H9 (cell line): Measurements from ENCODE around the gene ZNF445. TPM values are rescaled to one million over a fixed set of nuclear protein-coding genes. Genes with fewer than 3 reads are reported as not detected.

Experiments
- DNase-seq: peaks from one replicate; pipeline ENCODE4 v3.0.0-alpha.2; 2017
- H2AFZ ChIP-seq: one replicate; pipeline ENCODE4 v1.6.1; 2013; ENCODE audit warnings: mild to moderate bottlenecking, low read length, control low read depth, moderate library complexity
- H2AK5ac ChIP-seq: 2 replicates; pipeline ENCODE4 v1.6.1; 2013; ENCODE audit warnings: low read length, control low read depth, mixed read lengths; ENCODE audit not compliant: insufficient read length
- H2BK120ac ChIP-seq: one replicate; pipeline ENCODE4 v1.6.1; 2013; ENCODE audit warnings: low read depth, mild to moderate bottlenecking, low read length, control low read depth, inconsistent platforms; ENCODE audit not compliant: poor library complexity, severe bottlenecking
- H2BK12ac ChIP-seq: 2 replicates; pipeline ENCODE4 v1.6.1; 2013; ENCODE audit warnings: low read length, control low read depth, mixed read lengths, low read depth; ENCODE audit not compliant: insufficient read length
- H2BK15ac ChIP-seq: 2 replicates; pipeline ENCODE4 v1.6.1; 2013; ENCODE audit warnings: low read depth, low read length, control low read depth
- H2BK20ac ChIP-seq: one replicate; pipeline ENCODE4 v1.6.1; 2013; ENCODE audit warnings: low read depth, mild to moderate bottlenecking, low read length, control low read depth, inconsistent platforms; ENCODE audit not compliant: poor library complexity, severe bottlenecking
- H2BK5ac ChIP-seq: 2 replicates; pipeline ENCODE4 v1.6.1; 2013; ENCODE audit warnings: low read length, control low read depth, mixed read lengths; ENCODE audit not compliant: insufficient read length
- H3K14ac ChIP-seq: 2 replicates; pipeline ENCODE4 v1.6.1; 2013; ENCODE audit warnings: low read length, control low read depth; ENCODE audit not compliant: insufficient read depth
- H3K18ac ChIP-seq: 2 replicates; pipeline ENCODE4 v1.6.1; 2013; ENCODE audit warnings: low read depth, mild to moderate bottlenecking, mixed read lengths, low read length, control low read depth; ENCODE audit not compliant: insufficient read length
- H3K23ac ChIP-seq: 2 replicates; pipeline ENCODE4 v1.6.1; 2013; ENCODE audit warnings: low read length, control low read depth, mixed read lengths, low read depth; ENCODE audit not compliant: insufficient read length
- H3K23me2 ChIP-seq: 2 replicates; pipeline ENCODE4 v1.6.1; 2013; ENCODE audit warnings: low read depth, mild to moderate bottlenecking, mixed read lengths, low read length, control low read depth; ENCODE audit not compliant: insufficient read length, poor library complexity, severe bottlenecking
- H3K27ac ChIP-seq: 2 replicates; pipeline ENCODE4 v1.5.1; 2013; ENCODE audit warnings: low read length, control low read depth, mixed read lengths, low read depth; ENCODE audit not compliant: insufficient read length
- H3K27me3 ChIP-seq: 2 replicates; pipeline ENCODE4 v1.6.1; 2013; ENCODE audit warnings: low read length, control low read depth, inconsistent platforms; ENCODE audit not compliant: insufficient read depth
- H3K4ac ChIP-seq: 2 replicates; pipeline ENCODE4 v1.6.1; 2013; ENCODE audit warnings: low read depth, mild to moderate bottlenecking, control low read depth, inconsistent platforms, low read length, moderate library complexity
- H3K4me1 ChIP-seq: 2 replicates; pipeline ENCODE4 v1.6.1; 2013; ENCODE audit warnings: low read length, control low read depth, inconsistent platforms; ENCODE audit not compliant: insufficient read depth
- H3K4me2 ChIP-seq: 2 replicates; pipeline ENCODE4 v1.6.1; 2013; ENCODE audit warnings: low read length, control low read depth, mixed read lengths; ENCODE audit not compliant: insufficient read length, insufficient read depth
- H3K56ac ChIP-seq: 2 replicates; pipeline ENCODE4 v1.6.1; 2013; ENCODE audit warnings: low read depth, mild to moderate bottlenecking, mixed read lengths, low read length, control low read depth; ENCODE audit not compliant: insufficient read length
- H3K79me1 ChIP-seq: 2 replicates; pipeline ENCODE4 v1.6.1; 2013; ENCODE audit warnings: low read depth, mild to moderate bottlenecking, moderate library complexity, low read length, control low read depth, inconsistent platforms; ENCODE audit not compliant: insufficient read depth, poor library complexity, severe bottlenecking
- H3K79me2 ChIP-seq: 2 replicates; pipeline ENCODE4 v1.6.1; 2013; ENCODE audit warnings: low read length, control low read depth, inconsistent platforms; ENCODE audit not compliant: insufficient read depth
- H3K9ac ChIP-seq: 2 replicates; pipeline ENCODE4 v1.6.1; 2013; ENCODE audit warnings: low read length, control low read depth, mixed read lengths; ENCODE audit not compliant: insufficient read length; ENCODE audit errors: extremely low read depth
- H3K9me3 ChIP-seq: one replicate; pipeline ENCODE4 v1.6.1; 2013; ENCODE audit warnings: low read depth, low read length, inconsistent platforms; ENCODE audit not compliant: control insufficient read depth
- H3T11ph ChIP-seq: one replicate; pipeline ENCODE4 v1.6.1; 2013; ENCODE audit warnings: mild to moderate bottlenecking, low read length, control low read depth, inconsistent platforms
- H4K20me1 ChIP-seq: one replicate; pipeline ENCODE4 v1.6.1; 2013; ENCODE audit not compliant: control insufficient read depth, insufficient read length, insufficient read depth
- H4K5ac ChIP-seq: 2 replicates; pipeline ENCODE4 v1.6.1; 2013; ENCODE audit warnings: low read depth, mild to moderate bottlenecking, mixed read lengths, low read length, control low read depth; ENCODE audit not compliant: insufficient read length
- H4K8ac ChIP-seq: replicated peaks from 2 replicates; pipeline ENCODE4 v1.6.1; 2013; ENCODE audit warnings: low read length, control low read depth, mixed read lengths, low read depth; ENCODE audit not compliant: insufficient read length
- H4K91ac ChIP-seq: 2 replicates; pipeline ENCODE4 v1.6.1; 2013; ENCODE audit warnings: low read depth, mild to moderate bottlenecking, moderate library complexity, mixed read lengths, low read length, control low read depth; ENCODE audit not compliant: insufficient read length
- H3K27ac Mint-ChIP-seq, 3 experiments: 2 replicates in 2 of 3; 3 replicates in 1 of 3; pipeline ENCODE4 v1.8.0; 2020 to 2021; ENCODE audit warnings: mixed read lengths in 3 of 3, mild to moderate bottlenecking in 1 of 3, moderate library complexity in 1 of 3
- H3K27me3 Mint-ChIP-seq: 2 replicates; pipeline ENCODE4 v1.8.0; 2021; ENCODE audit warnings: low read depth, mild to moderate bottlenecking, moderate library complexity, mixed read lengths
- H3K36me3 Mint-ChIP-seq, 3 experiments: 2 replicates in 2 of 3; 3 replicates in 1 of 3; pipeline ENCODE4 v1.8.0; 2020 to 2021; ENCODE audit warnings: low read depth in 3 of 3, mixed read lengths in 3 of 3; ENCODE audit not compliant: insufficient read depth in 1 of 3
- H3K4me1 Mint-ChIP-seq, 2 experiments: 2 replicates each; pipeline ENCODE4 v1.8.0; 2020; ENCODE audit warnings: mixed read lengths in 2 of 2
- H3K4me3 Mint-ChIP-seq, 2 experiments: 2 replicates in 1 of 2; 3 replicates in 1 of 2; pipeline ENCODE4 v1.8.0; 2020 to 2021; ENCODE audit warnings: mild to moderate bottlenecking in 2 of 2, mixed read lengths in 2 of 2, moderate library complexity in 1 of 2
- H3K9me3 Mint-ChIP-seq, 2 experiments: 2 replicates in 1 of 2; 3 replicates in 1 of 2; pipeline ENCODE4 v1.8.0; 2020; ENCODE audit warnings: mild to moderate bottlenecking in 2 of 2, mixed read lengths in 2 of 2, moderate library complexity in 1 of 2
- WGBS: extraction: QIAGEN DNeasy Blood & Tissue Kit; methylation state at CpG from one replicate; pipeline ENCODE4 v1.1.7; 2013; ENCODE audit warnings: missing lambda C conversion rate, low lambda C conversion rate, mixed read lengths; ENCODE audit not compliant: insufficient read length; ENCODE audit errors: extremely low coverage; 5-methylcytosine and 5-hydroxymethylcytosine counted together
- total RNA-seq: library from RNA; stranded (reverse); gene quantifications from 2 replicates; pipeline ENCODE4 v1.2.1, GENCODE V29; 2021
- TF ChIP-seq, protein P1 (sequence below): fragments of 200-600 bp; sonication (generic); conservative IDR thresholded peaks from 3 replicates; pipeline ENCODE4 v1.8.0; 2021; ENCODE audit warnings: antibody characterized with exemption, mild to moderate bottlenecking

ZNF445 gene
- total RNA-seq, 1 experiment from 2014 or later = 26.0 TPM

DNA sequence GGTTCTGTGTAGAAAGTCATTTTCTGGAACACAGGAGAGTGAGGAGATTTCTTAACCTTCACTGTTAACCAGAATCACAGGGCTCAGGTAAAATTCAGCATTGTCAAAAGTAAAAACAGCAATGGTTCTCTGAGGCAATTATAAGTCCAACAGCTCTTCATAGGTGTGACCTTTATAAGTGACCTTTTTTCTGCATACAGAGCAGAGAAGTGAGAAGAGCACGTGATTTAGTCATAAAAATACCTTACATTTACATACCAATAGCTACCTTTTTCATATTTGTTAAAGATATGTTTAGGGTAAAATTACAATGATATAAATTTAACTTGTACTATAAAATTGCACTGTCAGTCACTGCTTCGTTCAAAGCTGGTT is 41.3 kb upstream of the ZNF445 start:
- Histone ChIP-seq H3K9me3 (no peaks in the 10 kb centered on the region), H2AFZ (no peak overlapping the region), H3K79me2 (no peaks in the 10 kb centered on the region), H2BK5ac (no peak overlapping the region), H4K91ac (no peak overlapping the region), H3K4me2 (no peak overlapping the region), H3K23ac (no peak overlapping the region), H4K20me1 (peaks cover 3% of the 10 kb centered on the region), H3K79me1 (no peaks in the 10 kb centered on the region), H4K5ac (no peak overlapping the region), H2BK120ac (no peak overlapping the region), H4K8ac (no peak overlapping the region), H3K4me1 (no peaks in the 10 kb centered on the region; the same call in 1 of the 2 replicates), H3K9ac (no peak overlapping the region), H3K27ac (no peak overlapping the region), H2BK20ac (no peak overlapping the region), H2BK15ac (no peak overlapping the region), H3K23me2 (no peaks in the 10 kb centered on the region), H3K14ac (no peak overlapping the region), H3K27me3 (no peaks in the 10 kb centered on the region), H2BK12ac (no peak overlapping the region), H3T11ph (no peak overlapping the region), H3K4ac (no peak overlapping the region), H2AK5ac (no peak overlapping the region), H3K18ac (no peak overlapping the region), H3K56ac (no peak overlapping the region)
- peaks cover 11% of the 10 kb centered on the region in 2 experiments for H3K4me1 Mint-ChIP-seq
- TF ChIP-seq, protein P1, sequence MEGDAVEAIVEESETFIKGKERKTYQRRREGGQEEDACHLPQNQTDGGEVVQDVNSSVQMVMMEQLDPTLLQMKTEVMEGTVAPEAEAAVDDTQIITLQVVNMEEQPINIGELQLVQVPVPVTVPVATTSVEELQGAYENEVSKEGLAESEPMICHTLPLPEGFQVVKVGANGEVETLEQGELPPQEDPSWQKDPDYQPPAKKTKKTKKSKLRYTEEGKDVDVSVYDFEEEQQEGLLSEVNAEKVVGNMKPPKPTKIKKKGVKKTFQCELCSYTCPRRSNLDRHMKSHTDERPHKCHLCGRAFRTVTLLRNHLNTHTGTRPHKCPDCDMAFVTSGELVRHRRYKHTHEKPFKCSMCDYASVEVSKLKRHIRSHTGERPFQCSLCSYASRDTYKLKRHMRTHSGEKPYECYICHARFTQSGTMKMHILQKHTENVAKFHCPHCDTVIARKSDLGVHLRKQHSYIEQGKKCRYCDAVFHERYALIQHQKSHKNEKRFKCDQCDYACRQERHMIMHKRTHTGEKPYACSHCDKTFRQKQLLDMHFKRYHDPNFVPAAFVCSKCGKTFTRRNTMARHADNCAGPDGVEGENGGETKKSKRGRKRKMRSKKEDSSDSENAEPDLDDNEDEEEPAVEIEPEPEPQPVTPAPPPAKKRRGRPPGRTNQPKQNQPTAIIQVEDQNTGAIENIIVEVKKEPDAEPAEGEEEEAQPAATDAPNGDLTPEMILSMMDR = no peak
- H3K9me3 Mint-ChIP-seq = no peaks in the 10 kb centered on the region
- DNase-seq = no peak
- H3K36me3 Mint-ChIP-seq = no peaks in the 10 kb centered on the region
- H3K27ac Mint-ChIP-seq = no peak overlapping the region
- no CpG with 5 or more reads among the region's 2 CpGs for WGBS
- no peak overlapping the region for H3K4me3 Mint-ChIP-seq
- H3K27me3 Mint-ChIP-seq = peaks cover 6% of the 10 kb centered on the region
